GM12878 (cell line): Measurements from ENCODE around the gene BMERB1. TPM values are rescaled to one million over a fixed set of nuclear protein-coding genes. Genes with fewer than 3 reads are reported as not detected.

Source experiments
- ATAC-seq: fragments of 200-7000 bp; cut with Tn5 transposase; 3 replicates; pipeline ENCODE4 v1.9.1; 2020; ENCODE audit warnings: mild to moderate bottlenecking, moderate library complexity
- BruUV-seq: library from RNA; stranded (reverse); fragments of 400-500 nt; replicated peaks from 2 replicates; lab custom pipeline; 2021; lab: Mats Ljungman, UMichigan
- CTCF ChIA-PET: fragments of 300-600 bp; sonication (Branson Sonifier 250); formaldehyde crosslinking; extraction: SDS; loops from one replicate; lab custom pipeline; 2021; ENCODE audit warnings: inconsistent platforms; lab: Yijun Ruan, JAX
- POLR2A ChIA-PET: fragments of 350-600 bp; formaldehyde crosslinking; extraction: SDS; loops from one replicate; lab custom pipeline; 2021; ENCODE audit warnings: inconsistent platforms; lab: Charles Lee
- RAD21 ChIA-PET: fragments of 300-600 bp; sonication (Branson Sonifier 250); formaldehyde crosslinking; loops from one replicate; lab custom pipeline; 2023; ENCODE audit warnings: antibody characterized with exemption; ENCODE audit not compliant: unreplicated experiment; lab: Charles Lee
- SMC1A ChIA-PET: fragments of 300-600 bp; sonication (Branson Sonifier 250); formaldehyde crosslinking; loops from one replicate; lab custom pipeline; 2023; ENCODE audit not compliant: unreplicated experiment, uncharacterized antibody; lab: Charles Lee
- DNase-seq: peaks from one replicate; pipeline ENCODE4 v3.0.0-alpha.2; 2011; ENCODE audit warnings: low read depth, low spot score
- FAIRE-seq: peaks from 3 replicates; lab custom pipeline; 2011; peaks lifted over from hg19 to GRCh38; lab: Jason Lieb, UNC
- H2AFZ ChIP-seq: 2 replicates; pipeline ENCODE4 v1.6.0; 2011; ENCODE audit warnings: low read depth, low read length, control low read depth; ENCODE audit not compliant: control insufficient read depth
- H3K27ac ChIP-seq: 2 replicates; pipeline ENCODE4 v1.5.1; 2011; ENCODE audit warnings: control low read depth; ENCODE audit not compliant: control insufficient read depth, insufficient read depth
- H3K27me3 ChIP-seq, 2 experiments: replicated peaks in 1 of 2; 2 replicates each; pipeline versions ENCODE4 v1.6.0 to v1.6.1; 2011; ENCODE audit warnings: low read length in 1 of 2; ENCODE audit not compliant: control insufficient read depth in 2 of 2, insufficient read depth in 2 of 2
- H3K36me3 ChIP-seq, 2 experiments: 2 replicates each; pipeline ENCODE4 v1.5.1; 2011; ENCODE audit warnings: low read length in 1 of 2; ENCODE audit not compliant: control insufficient read depth in 2 of 2, insufficient read depth in 2 of 2
- H3K4me1 ChIP-seq: 2 replicates; pipeline ENCODE4 v1.6.1; 2011; ENCODE audit warnings: mild to moderate bottlenecking, low read length, moderate library complexity, mixed read lengths; ENCODE audit not compliant: control insufficient read depth, insufficient read depth
- H3K4me2 ChIP-seq: 2 replicates; pipeline ENCODE4 v1.6.0; 2011; ENCODE audit warnings: control low read depth; ENCODE audit not compliant: control insufficient read depth, insufficient read depth
- H3K4me3 ChIP-seq: fragments of 200-600 bp; sonication (generic); 2 replicates; pipeline ENCODE4 v1.5.1; 2016
- H3K79me2 ChIP-seq: 2 replicates; pipeline ENCODE4 v1.6.0; 2011; ENCODE audit warnings: low read length; ENCODE audit not compliant: control insufficient read depth, insufficient read depth
- H3K9ac ChIP-seq: 2 replicates; pipeline ENCODE4 v1.8.0; 2011; ENCODE audit warnings: low read length, control low read depth, mixed read lengths; ENCODE audit not compliant: control insufficient read depth, insufficient read depth
- H3K9me3 ChIP-seq: replicated peaks from 3 replicates; pipeline ENCODE4 v1.5.1; 2011; ENCODE audit warnings: mild to moderate bottlenecking, low read length; ENCODE audit not compliant: control insufficient read depth, insufficient read depth
- H4K20me1 ChIP-seq: 2 replicates; pipeline ENCODE4 v1.6.0; 2011; ENCODE audit not compliant: control insufficient read depth, insufficient read depth
- BCL3 ChIP-seq: IDR thresholded peaks from 2 replicates; pipeline ENCODE4 v1.6.1; 2011; ENCODE audit warnings: borderline replicate concordance, low read depth, mild to moderate bottlenecking, moderate library complexity, low read length; ENCODE audit not compliant: insufficient read depth, poor library complexity, severe bottlenecking
- BMI1 ChIP-seq: fragments of 450-650 bp; IDR thresholded peaks from 2 replicates; pipeline ENCODE4 v1.6.1; 2016; ENCODE audit warnings: mild to moderate bottlenecking, moderate library complexity, borderline replicate concordance
- EZH2 ChIP-seq: IDR thresholded peaks from 2 replicates; pipeline ENCODE4 v1.6.1; 2012; ENCODE audit warnings: low read depth, mild to moderate bottlenecking, control low read depth, inconsistent platforms, low read length, borderline replicate concordance; ENCODE audit not compliant: control insufficient read depth
- NR2C1 ChIP-seq: fragments of 450-650 bp; IDR thresholded peaks from 2 replicates; pipeline ENCODE4 v1.6.1; 2017; ENCODE audit warnings: antibody characterized with exemption, mild to moderate bottlenecking, moderate library complexity
- NR2C2 ChIP-seq: IDR thresholded peaks from 2 replicates; pipeline ENCODE4 v1.6.1; 2011; ENCODE audit warnings: borderline replicate concordance, low read depth; ENCODE audit not compliant: control insufficient read depth, insufficient read length
- POU2F2 ChIP-seq: IDR thresholded peaks from 3 replicates; pipeline ENCODE4 v1.6.1; 2011; ENCODE audit warnings: low read depth, mild to moderate bottlenecking, low read length, borderline replicate concordance
- SIN3A ChIP-seq: IDR thresholded peaks from 2 replicates; pipeline ENCODE4 v1.6.1; 2012; ENCODE audit warnings: low read depth, low read length, improper control_type of control experiment
- SUZ12 ChIP-seq: fragments of 200-600 bp; sonication (generic); IDR thresholded peaks from one replicate; pipeline ENCODE4 v1.6.1; 2018; ENCODE audit warnings: antibody characterized with exemption, mild to moderate bottlenecking; ENCODE audit not compliant: unreplicated experiment
- TCF12 ChIP-seq: IDR thresholded peaks from 2 replicates; pipeline ENCODE4 v1.6.1; 2011; ENCODE audit warnings: low read depth, mild to moderate bottlenecking, low read length
- ZNF274 ChIP-seq: IDR thresholded peaks from one replicate; pipeline ENCODE4 v1.8.0; 2011; ENCODE audit not compliant: insufficient read length, insufficient read depth
- WGBS: methylation state at CpG from one replicate; pipeline ENCODE4 v1.1.6; 2016; ENCODE audit warnings: low lambda C conversion rate; ENCODE audit not compliant: insufficient replicate concordance, insufficient coverage; ENCODE audit errors: missing lambda C conversion rate; 5-methylcytosine and 5-hydroxymethylcytosine counted together
- in situ Hi-C: fragments of 300-500 bp; cut with MboI; formaldehyde crosslinking; loops from 9 replicates; pipeline ENCODE4 v1.14.3; 2018; ENCODE audit warnings: mixed read lengths
- intact Hi-C: fragments of 100-400 bp; cut with micrococcal nuclease; formaldehyde crosslinking; loops from one replicate; pipeline ENCODE4 v1.14.2; 2022; ENCODE audit not compliant: unreplicated experiment
- polyA plus RNA-seq, 11 experiments: library from polyadenylated mRNA; depleted of rRNA in 4 of 11; unstranded in 6 of 11; stranded (reverse) in 5 of 11; fragments of >200 nt; fragmentation: Nextera tagmentation in 4 of 11; fragmentation: Illumina TruSeq in 1 of 11; extraction: Ambion mirVana in 4 of 11; extraction: Trizol in 1 of 11; gene quantifications; 1 replicate in 1 of 11; 2 replicates in 10 of 11; pipeline versions ENCODE4 v1.2.1 to v1.2.3, GENCODE V29; 2011 to 2016; ENCODE audit warnings: inconsistent platforms in 2 of 11, missing spikeins in 2 of 11, low read depth in 1 of 11
- total RNA-seq, 4 experiments: library from RNA; depleted of rRNA in 3 of 4; stranded (reverse); fragments of >200 nt in 3 of 4; fragmentation: Illumina TruSeq in 1 of 4; extraction: Trizol in 1 of 4; gene quantifications; 2 replicates each; pipeline versions ENCODE4 v1.2.1 to v1.2.3, GENCODE V29; 2013 to 2021

BMERB1 gene
- total and polyA plus RNA-seq, 10 of the 15 experiments (the other 5 are each of a cell fraction or from before 2014, with no cell fraction given): 0.05 to 0.68 (median 0.34) TPM

GRCh38 chr16:15507959-15508627 is 73.7 kb downstream of the BMERB1 start (continued):
- TF ChIP-seq BCL3: no peak

GRCh38 chr16:15509051-15509592 is 74.7 kb downstream of the BMERB1 start:
- ChIA-PET CTCF (no interaction called here), RAD21 (no interaction called here)
- BruUV-seq: no TSS peak

More at GRCh38 chr16:15509051-15509592, 74.7 kb downstream of the BMERB1 start:
- Histone ChIP-seq H3K36me3 (no peaks in the 10 kb centered on the region), H3K4me3 (no peak overlapping the region), H3K79me2 (no peaks in the 10 kb centered on the region), H4K20me1 (no peaks in the 10 kb centered on the region), H3K4me2 (no peak overlapping the region), H3K9ac (no peak overlapping the region), H3K4me1 (no peaks in the 10 kb centered on the region), H3K9me3 (no peaks in the 10 kb centered on the region), H3K27ac (no peak overlapping the region), H2AFZ (no peak overlapping the region), H3K27me3 (peaks cover 0 to 3% of the 10 kb centered on the region in 2 experiments; a peak in 2 of 4 replicates)
- no peak for FAIRE-seq
- ChIA-PET POLR2A (no interaction called here), SMC1A (no interaction called here)
- ATAC-seq: no peak
- 56% methylated on average over 14 of the region's 14 CpGs for WGBS
- DNase-seq: no peak
- intact Hi-C loops (no loop called here), in situ Hi-C loops (no loop called here)
- no peak for TF ChIP-seq NR2C1
- TF ChIP-seq TCF12: no peak
- no peak for TF ChIP-seq SIN3A
- TF ChIP-seq BCL3: no peak
- no peak for TF ChIP-seq EZH2
- no peak for TF ChIP-seq BMI1
- no peak for TF ChIP-seq SUZ12
- no peak for TF ChIP-seq ZNF274
- no peak for TF ChIP-seq POU2F2
- no peak for TF ChIP-seq NR2C2
